Measurements from ENCODE around the gene TMCC1.
"Not testable (repeated sequence)": the region's sequence is repeated elsewhere in the genome, so short reads cannot be mapped to it uniquely, and the experiment has no call there.

The TMCC1 gene

DNA sequence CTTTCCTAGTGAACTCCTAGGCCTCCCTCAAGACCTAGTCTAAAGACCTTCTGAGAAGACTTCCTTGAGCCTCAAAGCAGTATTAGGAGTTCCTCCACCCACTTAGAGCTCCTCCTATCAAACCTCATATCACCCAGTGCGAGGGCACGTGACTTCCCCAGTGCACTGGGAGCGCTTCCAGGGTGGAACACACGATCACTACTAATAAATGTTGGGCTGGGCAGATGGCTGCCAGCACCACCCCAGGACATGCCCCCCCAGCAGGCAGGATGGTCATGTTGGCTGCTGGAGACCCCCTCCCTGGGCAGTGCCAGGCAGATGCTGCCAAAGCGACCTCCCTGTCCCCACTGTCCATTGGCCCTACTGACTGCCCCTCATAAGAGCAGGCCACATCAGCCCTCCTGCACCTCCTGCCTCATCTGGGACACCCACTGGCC is 278.6 kb downstream of the TMCC1 start:
- DNase-seq (ENCODE audit: insufficient read length, low spot score) (no peak), FAIRE-seq (no peak)

DNA sequence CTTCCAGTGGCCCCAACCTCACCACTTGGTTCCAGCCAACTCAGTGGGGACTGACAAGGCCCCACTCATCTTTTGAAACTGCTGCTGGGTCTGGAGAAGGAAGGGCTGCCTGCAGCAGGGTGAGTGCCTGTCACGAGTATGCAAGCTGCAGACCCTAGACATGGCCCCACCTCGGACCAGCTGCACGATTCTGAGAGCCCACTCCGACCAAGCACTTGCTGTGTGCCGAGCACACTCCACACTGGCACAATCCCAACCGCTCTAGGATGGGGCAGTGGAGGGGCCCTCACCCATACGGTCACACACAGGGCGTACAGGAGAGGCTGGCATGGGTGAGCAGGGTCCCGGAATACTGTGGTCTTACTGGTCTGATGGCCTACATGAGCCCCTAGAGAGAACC is 279.1 kb downstream of the TMCC1 start:
- no peak for FAIRE-seq

DNA sequence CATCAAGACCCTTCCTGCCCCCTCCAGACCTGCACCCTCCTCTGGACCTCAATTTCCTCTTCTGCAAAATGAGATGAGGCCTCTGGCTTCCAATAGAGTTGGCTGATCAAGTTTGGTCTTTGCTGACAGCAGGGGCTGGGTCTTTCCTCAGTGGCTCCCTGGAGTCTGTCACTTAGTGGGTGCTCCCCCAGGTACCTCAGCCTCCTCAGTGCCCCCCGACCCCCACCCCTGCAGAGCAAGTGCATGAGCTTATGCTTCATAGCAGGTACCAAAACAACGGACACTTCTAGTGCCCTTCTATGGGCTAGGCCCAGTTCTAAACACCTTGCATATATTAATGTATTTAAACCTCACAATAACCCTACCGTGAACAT is 280.2 kb downstream of the TMCC1 start:
- DNase-seq (ENCODE audit: insufficient read length, low spot score) = no peak
- FAIRE-seq = no peak

More for the DNA sequence above, 279.1 kb downstream of the TMCC1 start:
- DNase-seq (ENCODE audit: insufficient read length, low spot score) = no peak

DNA sequence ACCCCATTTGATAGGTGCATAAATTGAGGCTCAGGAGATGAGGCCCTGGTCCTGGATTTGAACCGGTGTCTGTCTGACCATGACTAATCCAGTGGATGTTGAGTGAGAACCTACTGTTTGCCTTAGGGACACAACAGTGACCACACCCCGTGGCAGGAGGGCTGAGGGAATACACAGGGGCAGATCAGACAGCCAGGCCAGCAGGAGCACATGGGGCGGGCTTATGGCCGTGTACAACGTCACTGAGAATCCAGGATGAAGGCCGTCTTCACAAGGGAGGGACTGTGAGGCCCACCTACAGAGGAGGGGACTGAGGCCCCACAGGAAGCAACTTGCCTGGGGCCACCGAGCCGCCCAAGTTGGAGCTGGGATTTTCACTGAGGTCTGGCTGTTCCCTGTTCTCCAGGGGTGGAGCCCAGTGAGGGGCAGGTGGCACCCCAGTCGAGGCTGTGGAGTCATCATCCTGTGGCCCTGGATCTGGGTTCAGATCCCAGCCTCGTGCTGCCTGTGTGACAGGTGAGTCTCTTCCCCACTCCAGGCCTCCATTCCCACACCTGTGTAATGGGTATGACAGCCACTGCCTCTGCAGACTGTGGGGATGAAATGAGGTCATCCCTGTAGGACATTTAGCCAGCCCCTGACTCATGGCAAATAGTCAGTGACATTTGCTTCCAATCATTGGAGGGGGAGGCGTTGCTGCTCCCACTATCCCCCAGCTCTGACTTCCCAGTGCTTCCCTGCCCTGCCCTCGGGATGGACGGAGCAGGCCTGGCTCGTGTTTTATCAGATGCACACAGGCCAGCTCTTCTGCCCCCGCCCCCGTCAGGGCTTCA is 280.8 kb downstream of the TMCC1 start:
- FAIRE-seq = peak; percentile 54
- DNase-seq (ENCODE audit: insufficient read length, low spot score) = no peak

DNA sequence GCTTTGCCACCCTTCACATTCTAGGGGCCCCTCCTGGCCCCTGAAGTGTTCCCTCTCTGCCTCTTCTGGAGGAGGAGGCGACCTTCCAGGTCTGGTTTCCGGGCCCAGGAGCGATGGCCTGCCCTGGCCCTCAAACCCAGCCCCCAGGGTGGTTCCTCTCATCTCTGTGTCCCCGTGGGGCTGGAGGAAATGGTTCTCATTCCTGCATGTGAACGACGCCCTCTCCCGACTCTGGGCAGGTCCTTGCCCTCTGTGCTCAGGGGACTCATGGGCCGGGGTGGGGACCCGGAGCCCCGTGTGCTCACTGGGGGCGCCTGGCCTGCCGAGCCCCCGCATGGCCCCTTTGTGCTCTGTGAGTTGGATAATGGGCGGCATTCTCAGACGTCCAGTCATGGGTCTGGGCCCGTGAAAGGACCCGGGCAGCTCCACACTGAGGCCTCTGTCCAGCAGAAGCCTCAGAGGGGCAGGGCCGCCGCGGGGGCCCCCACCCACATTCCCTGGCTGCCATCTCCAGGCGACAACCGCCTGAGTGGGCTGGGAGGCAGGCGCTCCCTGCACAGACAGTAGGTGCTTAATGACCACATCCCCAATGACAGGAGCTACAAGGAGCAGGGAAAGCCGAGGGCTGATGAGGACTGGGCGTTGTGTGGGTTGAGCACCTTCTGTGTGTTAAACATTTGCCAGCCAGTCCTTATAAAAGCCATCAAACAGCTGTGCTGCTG is 281.5 kb downstream of the TMCC1 start:
- FAIRE-seq = peak; percentile 67

DNA sequence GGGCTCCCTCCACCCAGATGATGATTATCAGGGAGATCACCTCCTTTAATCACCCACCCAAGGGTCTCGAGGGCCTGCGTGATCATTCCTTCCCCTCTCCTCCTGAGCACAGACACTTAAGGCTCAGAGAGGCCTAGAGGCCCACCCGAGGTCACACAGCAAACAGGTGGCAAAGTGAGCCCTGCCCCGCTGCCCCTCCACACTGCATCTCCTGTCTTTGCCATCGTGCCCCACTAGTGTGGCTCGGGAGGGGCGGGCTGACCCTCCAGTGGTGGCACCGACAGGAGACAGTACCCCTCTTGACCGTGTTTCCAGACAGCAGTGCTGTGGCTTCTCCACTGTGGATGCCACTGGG is 282.1 kb downstream of the TMCC1 start:
- DNase-seq (ENCODE audit: insufficient read length, low spot score) (no peak), FAIRE-seq (no peak)

More for the DNA sequence above, 281.5 kb downstream of the TMCC1 start:
- DNase-seq (ENCODE audit: insufficient read length, low spot score) = no peak

DNA sequence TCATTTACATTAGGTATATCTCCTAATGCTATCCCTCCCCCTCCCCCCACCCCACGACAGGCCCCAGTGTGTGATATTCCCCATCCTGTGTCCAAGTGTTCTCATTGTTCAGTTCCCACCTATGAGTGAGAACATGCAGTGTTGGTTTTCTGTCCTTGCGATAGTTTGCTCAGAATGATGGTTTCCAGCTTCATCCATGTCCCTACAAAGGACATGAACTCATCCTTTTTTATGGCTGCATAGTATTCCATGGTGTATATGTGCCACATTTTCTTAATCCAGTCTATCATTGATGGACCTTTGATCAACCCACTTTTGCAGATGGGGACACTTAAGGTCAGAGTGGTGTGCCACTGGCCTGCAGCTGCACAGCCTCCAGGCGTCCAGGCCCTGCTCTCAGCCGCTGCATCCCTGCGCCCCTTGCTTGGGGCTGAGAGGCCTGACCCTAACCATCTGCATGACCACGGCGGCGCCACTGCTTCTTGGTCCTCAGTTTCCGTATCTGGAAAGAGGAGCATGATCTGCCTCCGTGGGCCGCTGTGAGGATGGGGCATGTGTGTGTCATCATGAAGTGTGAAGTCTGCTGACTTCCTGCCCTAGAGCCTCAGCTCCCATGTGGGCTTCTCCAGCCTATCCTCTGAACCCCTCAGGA is 282.6 kb downstream of the TMCC1 start:
- FAIRE-seq = not testable (repeated sequence)

DNA sequence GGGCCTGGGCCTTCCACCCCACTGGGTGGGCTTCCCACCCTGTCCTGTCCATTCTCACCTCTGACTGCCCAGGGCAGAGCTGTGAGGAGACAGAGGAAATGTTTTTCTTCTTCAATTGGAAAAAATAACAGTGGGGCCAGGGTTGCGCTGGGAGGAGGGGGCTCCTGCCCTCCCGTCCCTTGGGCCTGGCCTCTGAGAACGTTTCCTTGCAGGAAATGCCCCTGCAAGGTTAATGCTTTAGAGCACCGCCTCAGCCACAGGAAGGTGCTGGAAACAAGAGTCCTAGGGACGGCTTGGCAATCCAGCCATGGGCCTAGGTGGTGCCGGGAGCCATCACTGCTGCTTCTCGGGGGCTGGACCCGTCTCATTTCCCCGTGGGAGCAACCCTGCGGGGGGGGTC is 283.2 kb downstream of the TMCC1 start:
- DNase-seq (ENCODE audit: insufficient read length, low spot score) (no peak), FAIRE-seq (no peak)

More for the DNA sequence above, 282.6 kb downstream of the TMCC1 start:
- not testable (repeated sequence) for DNase-seq (ENCODE audit: insufficient read length, low spot score)

DNA sequence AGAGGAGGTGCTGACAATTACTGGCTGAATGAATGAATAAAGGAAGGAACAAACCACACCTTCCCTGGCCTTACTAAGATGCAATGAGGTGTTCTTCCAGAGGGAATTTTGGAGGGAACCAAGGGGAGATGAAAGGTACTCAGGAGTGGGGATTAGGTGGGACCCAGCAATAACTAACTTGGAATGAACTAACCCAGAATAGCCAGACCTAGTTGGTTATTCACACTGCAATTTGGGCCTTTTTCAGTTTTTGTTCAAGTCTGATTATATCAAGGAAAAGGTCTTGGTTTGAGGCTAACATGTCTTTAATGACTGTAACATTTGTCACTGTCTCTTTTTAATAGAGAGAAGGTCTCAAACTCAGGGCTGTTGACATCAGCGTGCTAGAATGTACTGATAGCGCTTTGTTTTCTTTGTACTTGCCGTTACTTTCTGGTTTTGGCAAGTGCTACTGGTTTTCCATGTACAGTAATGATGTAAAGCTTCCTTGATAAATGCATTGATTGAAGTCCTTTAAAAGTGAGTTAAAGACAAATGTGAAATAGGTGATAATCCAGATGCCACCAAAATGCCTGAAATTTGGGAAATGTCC is 283.8 kb downstream of the TMCC1 start:
- DNase-seq (ENCODE audit: insufficient read length, low spot score) (no peak), FAIRE-seq (no peak)

DNA sequence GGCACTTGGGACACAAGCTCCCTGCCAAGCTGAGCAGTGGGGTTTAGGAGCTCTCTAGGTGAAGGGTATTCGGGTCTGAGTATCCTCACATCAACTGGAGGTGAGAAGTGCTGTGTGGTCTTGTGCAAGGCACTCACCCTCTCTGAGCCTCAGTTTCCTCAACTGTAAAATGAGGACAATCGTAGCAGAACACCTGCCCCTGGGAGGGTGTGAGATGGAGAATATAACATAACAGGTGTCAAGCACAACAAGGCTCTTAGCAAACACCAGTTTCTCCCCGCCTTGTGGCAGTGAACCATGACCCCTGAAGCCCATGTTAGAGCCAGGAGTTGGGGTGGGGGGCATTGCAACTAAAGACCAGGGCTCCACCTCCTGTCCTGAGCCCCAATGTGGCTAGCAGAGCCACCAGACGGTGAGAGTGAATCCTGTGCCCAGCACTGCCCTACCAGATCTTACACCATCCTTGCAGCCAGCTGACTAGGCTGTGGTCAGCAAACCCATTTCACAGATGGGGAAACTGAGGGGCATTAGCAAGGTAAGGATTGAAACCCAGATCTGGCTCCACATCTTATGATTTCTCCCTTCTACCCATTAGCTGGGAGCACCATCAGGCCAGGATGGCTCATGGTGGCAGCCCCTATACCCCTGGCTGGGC is 284.4 kb downstream of the TMCC1 start:
- FAIRE-seq (no peak), DNase-seq (ENCODE audit: insufficient read length, low spot score) (no peak)

DNA sequence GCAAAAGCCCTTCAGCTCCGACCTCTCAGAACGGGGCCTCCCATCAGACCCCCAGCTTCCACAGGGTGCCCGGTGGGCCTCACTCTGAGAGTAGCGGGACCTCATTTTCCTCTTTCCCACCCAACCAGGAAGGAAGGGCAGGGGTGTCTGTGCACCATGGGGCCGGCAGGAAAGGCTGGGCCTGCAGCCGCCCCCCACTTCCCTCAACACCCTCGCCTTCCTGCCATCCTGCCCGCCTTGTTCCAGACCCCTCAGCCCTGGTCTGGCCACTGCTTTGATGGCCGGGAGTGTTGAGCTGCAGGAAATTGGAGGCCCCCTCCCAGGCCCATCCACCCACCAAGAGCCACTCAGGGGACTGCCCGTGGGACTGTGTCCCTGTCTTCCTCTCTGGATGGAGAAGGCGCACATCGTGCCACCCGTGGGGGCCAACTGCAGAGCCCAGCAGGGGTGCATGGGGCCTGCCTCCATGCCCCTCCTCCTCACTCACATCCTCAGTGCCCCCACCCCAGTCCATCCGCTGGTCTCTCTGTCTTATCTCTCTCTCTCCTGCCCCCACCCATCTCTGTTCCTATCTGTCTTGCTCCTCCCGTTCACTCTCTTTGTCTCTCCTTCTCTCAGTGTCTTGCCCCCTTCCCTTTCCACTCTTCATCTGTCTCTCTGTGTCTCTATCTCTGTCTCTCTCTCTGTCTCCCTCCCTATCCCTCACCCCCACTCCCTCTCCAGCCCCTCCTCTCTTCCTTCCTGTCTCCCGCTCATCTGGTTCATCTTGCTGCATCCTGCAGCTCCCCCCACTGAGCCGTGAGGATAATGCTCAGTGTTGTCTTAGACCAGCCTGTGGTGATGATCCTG is 285.2 kb downstream of the TMCC1 start:
- no peak for DNase-seq (ENCODE audit: insufficient read length, low spot score)
- no peak for FAIRE-seq

DNA sequence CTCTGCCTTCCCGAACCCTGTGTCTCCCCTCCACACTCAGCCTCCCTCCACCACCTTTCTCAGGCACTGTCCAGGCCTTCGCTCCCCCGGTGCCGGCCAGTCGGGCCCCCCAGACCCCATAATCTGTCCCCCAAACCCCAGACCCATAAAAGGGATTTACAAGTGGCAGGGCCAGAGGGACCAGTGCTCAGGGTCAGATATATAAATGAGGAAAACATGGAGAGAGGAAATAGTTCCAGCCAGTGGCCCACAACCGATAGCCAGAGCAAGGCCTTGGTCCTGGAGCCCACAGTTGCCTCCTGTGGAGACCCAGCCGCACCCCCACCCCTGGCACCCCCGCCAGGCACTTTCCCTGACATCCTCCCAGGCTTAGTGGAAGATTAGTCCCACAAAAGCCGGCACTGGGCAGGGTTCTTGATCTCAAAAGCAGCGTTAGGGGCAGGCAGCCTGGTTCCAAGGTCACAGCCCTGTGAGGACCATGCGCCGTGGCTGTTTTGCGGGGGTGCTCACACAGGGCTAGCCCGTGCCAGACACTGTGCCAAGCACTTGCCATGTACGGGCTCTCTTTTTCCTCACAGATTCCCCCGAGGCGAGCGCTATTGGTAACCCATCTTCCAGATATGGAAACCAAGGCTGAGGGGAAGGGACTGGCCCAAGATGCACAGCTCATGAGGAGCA is 286.0 kb downstream of the TMCC1 start:
- no peak for FAIRE-seq
- DNase-seq (ENCODE audit: insufficient read length, low spot score) = no peak

DNA sequence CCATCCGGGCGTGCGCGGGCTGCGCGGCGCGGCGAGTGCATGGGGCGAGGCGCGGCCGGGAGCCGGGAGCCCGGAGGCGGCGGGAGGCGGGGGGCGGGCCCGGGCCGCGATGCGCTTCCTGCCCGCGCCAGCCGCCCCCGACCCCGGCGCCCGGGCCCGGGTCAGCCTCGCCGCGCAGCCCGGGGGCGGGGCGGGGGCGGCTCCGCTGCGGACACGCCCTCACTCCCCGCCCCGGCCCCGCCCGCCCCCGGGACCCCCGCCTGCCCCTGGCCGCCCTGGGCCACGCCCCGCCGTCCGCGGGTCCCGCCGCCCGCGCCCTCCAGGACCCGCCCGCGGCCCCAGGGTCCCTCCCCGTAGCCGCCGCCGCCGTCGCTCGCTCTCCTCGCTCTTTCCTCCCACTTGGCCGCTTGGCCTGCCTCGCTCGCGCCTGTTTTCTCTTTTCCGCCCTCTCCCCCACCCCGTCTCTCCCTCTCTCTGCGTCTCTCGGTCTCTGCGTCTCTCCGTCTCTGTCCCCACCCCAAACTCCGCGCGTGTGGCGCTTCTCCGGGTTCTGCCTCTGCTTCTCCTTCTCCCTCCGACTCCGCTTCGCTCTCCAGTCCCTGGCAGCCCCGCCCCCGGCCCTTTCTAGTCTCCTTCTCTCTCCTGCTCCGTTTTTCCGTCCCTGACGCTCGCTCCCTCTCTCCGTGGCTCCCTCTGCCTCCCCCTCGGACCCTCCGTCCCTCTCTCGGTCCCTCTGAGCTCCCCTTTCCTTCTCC is 286.7 kb downstream of the TMCC1 start, which contains the start of gene PLXND1:
Gene PLXND1, minus strand, starts transcription at position 41 of the 755 bp plus-strand sequence. Its CDS starts 37 bp downstream, at position 4.
- DNase-seq (ENCODE audit: insufficient read length, low spot score) (peak; percentile 75), FAIRE-seq (peak; percentile 28)

DNA sequence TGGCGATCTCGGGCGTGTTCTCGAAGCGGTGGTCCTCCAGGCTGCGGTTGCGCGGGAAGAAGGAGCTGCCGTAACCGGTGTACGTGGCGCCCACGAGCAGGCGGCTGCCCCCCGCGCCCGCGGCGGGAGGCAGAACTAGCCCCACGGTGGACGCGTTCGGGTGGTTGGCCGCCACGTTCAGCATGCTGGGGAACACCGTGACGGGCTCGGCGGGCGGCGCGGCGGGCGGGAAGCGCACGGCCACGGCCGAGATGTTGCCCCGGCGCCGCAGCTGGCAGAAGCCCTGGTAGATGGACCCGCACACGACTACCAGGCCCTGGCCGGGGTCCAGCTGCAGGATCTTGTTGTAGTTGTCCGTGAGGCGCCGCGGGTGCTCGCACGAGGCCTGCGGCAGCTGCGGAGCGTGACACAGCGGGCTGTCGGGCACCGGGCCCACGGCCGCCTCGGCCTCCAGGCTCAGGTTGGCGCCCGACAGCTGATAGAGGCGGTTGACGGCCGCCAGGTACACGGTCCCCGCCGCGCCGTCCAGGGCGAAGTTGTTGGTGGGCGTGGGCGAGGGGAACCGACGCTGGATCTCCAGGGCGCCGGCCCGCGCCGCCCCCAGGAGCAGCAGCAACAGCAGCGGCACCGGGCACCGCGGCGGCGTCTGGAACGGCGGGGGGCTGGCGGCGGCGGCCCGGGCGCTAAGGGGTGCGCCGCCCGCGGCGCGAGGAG is 287.4 kb downstream of the TMCC1 start:
- DNase-seq (ENCODE audit: insufficient read length, low spot score) (no peak), FAIRE-seq (peak; percentile 68)

DNA sequence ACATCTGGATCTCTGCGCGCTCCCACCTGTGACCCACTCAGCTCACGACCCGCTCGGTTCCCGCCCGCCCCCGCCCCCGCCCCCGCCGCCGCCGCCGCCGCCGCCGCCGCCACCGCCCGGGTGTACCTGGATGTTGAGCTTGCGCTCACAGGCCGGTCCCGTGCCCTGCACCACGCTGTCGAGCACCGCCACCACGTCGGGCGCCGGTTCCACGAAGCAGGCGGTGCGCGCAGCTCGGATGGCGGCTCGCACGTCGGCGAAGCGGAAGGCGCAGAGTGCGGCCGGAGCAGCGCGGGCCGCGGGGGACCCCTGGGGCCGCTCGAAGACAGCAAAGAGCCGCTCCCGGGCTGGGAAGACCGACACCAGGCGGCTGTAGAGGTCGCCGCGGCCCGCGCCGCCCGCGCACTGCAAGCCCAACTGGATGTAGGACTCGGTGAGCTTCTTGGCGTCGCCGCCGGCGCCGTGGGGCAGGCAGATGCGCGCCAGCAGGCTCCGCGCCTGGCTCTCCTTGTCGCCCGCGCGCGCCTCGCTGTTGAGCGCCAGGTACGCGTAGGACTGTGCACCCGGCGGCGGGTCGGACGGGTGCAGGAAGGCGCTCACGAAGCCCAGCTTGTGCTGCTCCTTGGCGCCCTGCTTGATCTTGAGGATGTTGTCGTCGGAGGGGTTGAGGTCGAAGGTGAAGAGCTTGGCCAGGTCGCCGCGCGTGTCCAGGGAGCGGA is 288.1 kb downstream of the TMCC1 start:
- no peak for FAIRE-seq
- DNase-seq (ENCODE audit: insufficient read length, low spot score) = no peak

DNA sequence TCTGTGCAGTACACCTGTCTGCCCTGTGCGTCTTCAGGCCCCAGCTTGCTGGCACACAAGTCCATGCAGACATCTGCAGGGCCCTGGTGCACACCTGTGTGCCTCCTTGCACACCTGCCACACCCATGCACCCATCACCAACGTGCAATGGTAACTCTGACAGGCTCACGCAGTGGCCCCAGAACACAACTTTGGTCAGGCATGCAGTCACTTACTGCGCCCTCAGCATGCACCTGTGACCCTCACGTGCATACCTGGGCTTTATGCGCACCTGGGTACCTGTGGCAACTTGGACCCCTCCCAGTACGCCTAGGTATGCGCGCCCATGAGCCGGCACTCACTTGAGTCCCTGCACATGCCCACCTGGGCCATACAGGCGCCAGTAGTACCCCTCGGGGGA is 288.7 kb downstream of the TMCC1 start:
- FAIRE-seq = no peak
- no peak for DNase-seq (ENCODE audit: insufficient read length, low spot score)
